Measurements from ENCODE around the gene ADAMTS9.
A peak's percentile ranks its signal among the peaks of the same experiment; 100 is the strongest.

DNA sequence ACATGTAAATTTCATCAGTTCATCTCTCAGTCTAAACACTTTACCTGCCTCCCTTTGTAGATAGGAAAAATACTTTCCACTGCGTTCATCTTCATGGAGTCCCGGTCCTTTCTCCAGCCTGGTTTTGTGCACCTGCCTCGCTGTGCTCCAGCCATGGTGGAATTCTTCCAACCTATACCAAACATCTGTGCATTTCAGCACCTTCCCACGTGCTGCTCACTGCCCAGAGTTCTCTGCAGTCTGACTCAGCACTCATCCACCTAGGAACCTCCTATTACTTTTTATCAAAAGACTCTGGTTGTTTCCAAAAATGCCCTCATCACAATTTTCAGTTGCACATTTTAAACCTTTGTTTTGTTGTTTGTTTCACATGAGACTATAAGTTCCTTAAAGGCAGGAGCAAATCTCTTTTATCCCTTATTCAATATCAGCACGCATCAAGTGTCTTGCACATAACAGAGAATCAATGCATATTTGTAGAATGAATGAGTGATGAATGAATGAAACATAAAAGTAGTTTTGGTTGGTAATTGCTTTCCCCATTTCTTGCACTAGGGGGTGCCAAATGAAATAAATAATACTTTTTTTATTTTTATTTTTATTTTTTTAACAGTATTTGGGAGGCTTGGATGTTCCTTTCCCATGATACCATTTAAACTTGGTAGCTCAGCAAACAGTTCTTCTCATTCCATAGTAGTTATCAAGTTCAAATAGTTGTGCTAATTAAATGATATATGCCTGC lies 30.2 kb upstream of the ADAMTS9 start:
- TF ChIP-seq, protein P1, sequence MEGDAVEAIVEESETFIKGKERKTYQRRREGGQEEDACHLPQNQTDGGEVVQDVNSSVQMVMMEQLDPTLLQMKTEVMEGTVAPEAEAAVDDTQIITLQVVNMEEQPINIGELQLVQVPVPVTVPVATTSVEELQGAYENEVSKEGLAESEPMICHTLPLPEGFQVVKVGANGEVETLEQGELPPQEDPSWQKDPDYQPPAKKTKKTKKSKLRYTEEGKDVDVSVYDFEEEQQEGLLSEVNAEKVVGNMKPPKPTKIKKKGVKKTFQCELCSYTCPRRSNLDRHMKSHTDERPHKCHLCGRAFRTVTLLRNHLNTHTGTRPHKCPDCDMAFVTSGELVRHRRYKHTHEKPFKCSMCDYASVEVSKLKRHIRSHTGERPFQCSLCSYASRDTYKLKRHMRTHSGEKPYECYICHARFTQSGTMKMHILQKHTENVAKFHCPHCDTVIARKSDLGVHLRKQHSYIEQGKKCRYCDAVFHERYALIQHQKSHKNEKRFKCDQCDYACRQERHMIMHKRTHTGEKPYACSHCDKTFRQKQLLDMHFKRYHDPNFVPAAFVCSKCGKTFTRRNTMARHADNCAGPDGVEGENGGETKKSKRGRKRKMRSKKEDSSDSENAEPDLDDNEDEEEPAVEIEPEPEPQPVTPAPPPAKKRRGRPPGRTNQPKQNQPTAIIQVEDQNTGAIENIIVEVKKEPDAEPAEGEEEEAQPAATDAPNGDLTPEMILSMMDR (conservative IDR thresholded peaks at IDR 0.05; ENCODE audit: low read depth in 2 of 2), result peak in 1 of 2 experiments; percentile 52; a peak in 3 of 4 replicates
- TF ChIP-seq CREB1 (CRISPR knock-in tag; IDR thresholded peaks at IDR 0.05; ENCODE audit: low read depth) (no peak), POLR2AphosphoS5 (IDR thresholded peaks at IDR 0.05; ENCODE audit: low read depth) (no peak), EZH2phosphoT487 (IDR thresholded peaks at IDR 0.05; ENCODE audit: unreplicated experiment) (no peak)
- TF ChIP-seq, protein P2, sequence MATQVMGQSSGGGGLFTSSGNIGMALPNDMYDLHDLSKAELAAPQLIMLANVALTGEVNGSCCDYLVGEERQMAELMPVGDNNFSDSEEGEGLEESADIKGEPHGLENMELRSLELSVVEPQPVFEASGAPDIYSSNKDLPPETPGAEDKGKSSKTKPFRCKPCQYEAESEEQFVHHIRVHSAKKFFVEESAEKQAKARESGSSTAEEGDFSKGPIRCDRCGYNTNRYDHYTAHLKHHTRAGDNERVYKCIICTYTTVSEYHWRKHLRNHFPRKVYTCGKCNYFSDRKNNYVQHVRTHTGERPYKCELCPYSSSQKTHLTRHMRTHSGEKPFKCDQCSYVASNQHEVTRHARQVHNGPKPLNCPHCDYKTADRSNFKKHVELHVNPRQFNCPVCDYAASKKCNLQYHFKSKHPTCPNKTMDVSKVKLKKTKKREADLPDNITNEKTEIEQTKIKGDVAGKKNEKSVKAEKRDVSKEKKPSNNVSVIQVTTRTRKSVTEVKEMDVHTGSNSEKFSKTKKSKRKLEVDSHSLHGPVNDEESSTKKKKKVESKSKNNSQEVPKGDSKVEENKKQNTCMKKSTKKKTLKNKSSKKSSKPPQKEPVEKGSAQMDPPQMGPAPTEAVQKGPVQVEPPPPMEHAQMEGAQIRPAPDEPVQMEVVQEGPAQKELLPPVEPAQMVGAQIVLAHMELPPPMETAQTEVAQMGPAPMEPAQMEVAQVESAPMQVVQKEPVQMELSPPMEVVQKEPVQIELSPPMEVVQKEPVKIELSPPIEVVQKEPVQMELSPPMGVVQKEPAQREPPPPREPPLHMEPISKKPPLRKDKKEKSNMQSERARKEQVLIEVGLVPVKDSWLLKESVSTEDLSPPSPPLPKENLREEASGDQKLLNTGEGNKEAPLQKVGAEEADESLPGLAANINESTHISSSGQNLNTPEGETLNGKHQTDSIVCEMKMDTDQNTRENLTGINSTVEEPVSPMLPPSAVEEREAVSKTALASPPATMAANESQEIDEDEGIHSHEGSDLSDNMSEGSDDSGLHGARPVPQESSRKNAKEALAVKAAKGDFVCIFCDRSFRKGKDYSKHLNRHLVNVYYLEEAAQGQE (IDR thresholded peaks at IDR 0.05; ENCODE audit: unreplicated experiment), result no peak
